CD4-positive, alpha-beta T cell treated with Interleukin-15 for 1 hour (primary cell): ENCODE measurements around the gene PRMT7.

ENCODE experiments used
- DNase-seq: peaks from one replicate; pipeline ENCODE4 v3.0.0-alpha.2; 2020

Gene PRMT7

DNA sequence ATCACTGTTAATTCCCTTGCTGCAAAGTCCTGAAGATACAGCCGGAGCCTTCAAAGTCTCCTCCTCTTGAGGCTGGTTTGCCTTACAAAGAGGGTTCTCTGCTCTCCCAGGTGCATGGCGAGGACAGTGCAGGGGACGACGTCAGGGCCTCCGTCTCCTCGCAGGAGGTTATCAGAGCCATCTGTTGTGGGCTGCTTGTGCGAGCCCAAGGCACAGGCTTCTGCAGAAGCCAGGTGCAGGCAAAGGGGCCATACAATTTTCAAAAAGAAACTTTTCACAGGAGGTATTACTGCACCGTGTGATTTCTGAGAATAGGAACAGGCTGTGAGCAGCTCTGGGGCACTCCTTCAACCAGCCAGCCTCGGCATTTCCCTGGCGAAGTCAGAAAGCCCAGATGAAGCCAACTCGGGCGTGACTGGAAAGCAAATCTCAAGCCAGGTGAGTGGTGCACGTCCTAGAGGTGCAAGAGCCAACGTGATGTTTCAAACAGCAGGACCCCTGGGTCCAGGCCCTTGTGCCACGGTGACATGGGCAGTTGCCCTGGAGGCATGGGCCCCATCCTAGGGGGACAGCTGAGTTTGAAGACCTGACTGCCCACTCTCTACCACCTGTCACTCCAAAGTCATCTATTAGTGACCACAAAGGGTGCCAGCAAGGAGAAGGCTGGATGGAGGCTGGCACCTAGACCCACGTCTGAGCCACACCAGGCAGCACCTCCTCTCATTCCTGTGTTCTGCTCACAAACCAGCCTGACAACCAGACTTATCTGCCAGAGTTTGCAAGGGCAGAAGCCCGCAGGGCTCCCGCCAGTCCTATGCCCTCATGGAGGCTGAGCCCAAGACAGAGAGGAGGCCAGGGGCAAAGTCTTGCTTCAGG is 68.9 kb downstream of the PRMT7 start:
- DNase-seq = no peak

DNA sequence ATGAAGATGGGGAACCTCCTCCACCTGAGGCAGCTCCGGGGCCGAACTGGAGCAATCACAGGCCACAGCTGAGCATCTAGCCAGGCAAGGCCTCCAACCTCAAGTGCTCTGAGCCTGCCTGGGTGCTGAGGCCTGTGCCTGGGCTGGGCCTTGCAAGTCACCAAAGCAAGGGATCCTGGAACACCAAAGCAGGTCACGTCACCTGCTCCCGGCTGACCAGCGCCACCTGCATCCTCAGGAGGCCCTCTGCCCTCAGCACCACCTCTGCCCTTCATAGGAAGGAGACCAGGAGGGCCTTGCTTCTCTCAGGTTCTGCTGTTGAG is 69.5 kb downstream of the PRMT7 start:
- no peak for DNase-seq

DNA sequence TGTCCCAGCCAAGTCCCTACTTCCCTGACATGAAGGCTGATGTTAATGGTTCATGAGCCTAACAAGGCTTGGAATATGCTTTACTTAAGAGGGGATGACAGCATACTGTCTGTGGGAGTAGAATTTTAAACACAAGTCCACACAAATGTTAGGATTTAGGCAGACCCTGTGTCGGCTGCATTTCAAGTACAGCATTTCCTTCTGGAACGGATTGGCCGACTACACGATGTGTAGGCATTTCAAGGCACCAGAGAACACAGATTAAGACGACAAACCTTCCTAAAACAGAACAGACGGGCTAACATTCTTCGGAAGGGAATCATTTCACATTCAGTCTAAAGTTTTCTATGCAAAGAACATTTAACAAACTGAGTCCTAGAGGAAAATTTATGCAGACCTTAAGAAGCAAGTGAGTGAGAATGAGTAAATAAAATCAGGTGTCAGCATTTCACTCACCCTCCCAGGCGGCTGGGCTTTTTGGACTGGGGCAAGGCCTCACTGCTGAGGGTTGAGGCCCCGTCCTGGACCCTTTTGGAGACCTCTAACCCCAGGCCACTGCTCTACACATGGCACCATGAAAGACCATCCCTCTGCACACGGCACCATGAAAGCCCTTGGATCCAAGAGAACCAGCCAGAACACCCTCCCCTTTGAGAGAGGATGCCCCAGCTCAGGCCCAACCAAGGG is 70.0 kb downstream of the PRMT7 start:
- no peak for DNase-seq

DNA sequence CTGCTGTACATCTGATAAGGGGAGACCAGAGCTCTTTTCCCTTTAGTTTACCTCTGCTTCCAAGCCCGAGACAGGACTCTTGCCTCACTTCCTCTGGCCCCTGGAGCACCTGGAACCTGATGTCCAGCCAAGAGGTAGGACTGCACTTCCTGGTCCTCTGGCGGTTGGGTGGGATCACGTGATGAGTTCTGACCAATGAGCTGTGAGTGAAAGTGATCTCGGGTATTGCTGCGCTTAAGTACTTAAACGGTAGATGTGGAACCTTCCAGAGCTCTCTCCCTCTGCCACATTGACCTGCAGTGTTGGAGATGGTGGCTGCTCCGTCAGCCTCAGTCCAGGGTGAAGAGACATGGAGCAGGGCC is 70.5 kb downstream of the PRMT7 start:
- DNase-seq = no peak

DNA sequence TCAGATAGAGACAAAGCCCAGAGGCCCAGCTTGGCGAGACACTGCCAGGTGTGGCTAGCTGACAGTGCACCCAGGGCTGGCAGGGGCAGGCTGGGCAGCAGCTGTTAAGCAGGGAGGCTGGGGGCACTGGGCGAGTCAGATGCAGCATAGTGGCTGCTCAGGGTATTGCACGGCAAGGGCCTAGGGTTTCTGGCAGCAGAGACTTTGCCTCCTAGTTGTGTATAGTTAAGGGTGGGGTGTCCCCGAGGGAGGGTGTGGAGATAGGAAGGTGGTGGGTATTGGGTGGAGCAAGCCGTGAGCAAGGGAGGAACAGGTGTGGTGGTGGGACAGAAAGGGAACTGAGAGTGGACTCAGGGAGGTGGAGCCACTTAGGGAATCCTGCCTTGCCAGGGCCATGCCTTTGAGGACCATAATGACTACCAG is 71.5 kb downstream of the PRMT7 start:
- DNase-seq = no peak

DNA sequence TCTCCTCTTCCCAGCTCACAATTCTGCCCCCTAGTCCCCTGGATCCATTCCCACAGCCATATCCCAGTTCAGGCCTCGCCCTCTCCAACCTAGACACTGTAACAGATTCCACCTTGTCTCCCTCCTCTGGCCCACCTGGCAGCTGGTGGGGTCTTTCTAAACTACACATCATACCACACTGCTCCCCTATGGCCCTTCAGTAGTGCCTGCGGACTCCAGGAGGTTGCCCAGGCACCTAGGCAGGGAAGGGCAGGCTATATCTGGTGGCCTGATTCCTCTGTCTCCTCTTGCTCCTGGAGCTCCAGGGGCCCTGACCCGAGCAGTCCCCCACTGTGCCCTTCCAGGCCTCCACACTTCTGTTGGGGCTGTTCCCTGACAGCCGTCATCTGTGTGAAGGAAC is 73.0 kb downstream of the PRMT7 start:
- DNase-seq = no peak

DNA sequence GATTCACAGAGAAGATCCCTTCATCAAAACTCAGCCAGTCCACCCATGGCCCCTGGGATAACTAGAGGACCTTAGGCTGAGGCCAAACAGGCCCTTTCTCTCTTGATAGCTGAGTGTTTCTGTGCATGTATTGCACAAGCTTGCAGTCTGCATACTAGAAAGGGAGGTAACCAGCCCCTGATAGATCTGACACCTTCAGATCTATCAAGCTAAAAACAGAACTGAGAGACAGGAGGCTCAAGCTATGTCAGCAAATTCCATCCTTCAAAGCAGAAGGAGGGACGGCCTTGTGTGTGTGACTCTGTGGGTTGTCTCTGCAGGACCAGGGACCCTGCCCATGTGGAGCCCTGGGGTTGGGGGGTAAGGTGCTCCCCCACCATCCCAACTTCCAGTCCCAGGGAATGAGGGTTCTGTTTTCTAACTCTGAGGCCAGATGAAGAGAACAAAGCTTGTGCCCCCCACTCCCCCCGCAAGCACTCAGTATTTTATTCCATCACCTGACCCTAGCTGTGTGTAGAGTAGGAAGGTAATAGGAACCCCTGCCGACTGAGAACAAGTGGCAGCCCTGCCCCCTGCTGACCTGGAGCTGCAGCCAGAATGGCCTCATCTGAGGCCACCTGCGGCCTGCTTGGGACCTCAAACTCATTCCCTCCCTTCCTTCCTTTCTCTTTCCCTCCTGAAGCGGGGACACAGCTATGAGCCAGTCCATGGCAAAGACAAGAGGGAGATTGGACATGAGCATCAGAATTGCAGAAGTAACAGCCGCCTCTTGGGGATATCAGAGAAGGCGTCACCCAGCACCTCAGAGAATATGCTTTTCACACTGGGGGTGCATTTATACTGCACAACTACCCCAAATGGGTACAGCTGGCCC is 73.7 kb downstream of the PRMT7 start:
- DNase-seq = no peak

DNA sequence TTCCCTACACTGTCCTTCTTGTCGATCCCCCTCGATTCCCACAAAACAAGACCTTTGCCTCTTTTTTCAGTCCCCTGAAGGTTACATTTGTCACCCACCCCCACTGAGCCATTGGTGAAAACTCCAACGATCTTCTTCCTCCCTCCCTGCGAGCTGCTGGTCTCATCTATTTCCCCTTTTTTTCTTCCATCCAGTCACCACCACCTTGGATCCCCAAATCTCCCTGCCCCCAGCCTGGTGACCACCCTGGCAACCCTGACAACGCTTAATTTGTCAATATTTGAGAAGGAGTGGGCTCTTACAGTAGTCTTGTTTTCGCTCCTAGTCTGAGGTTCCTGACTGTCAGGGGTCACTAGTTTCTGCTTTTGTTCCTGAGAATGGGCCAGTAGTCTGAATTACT is 74.6 kb downstream of the PRMT7 start:
- no peak for DNase-seq

DNA sequence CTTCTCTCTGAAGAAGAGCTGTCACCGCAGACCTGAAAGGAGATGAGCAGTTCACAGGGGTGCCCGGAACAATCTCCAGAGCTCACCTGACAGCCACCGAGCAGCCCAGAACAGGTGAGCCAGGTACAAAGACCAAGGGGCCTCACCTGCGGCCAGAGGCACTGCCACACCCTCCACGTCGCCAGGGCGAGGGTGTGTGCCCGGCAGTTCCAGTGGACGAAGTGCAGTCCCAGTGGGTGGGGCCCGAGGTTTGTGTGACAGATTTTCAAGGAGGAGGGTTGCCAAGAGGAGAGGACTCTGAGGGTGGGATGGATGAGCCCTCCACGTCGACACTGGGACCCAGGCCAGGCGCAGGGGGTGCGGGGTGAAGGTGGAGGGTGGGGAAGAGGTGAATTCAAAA is 75.8 kb downstream of the PRMT7 start:
- DNase-seq = no peak

DNA sequence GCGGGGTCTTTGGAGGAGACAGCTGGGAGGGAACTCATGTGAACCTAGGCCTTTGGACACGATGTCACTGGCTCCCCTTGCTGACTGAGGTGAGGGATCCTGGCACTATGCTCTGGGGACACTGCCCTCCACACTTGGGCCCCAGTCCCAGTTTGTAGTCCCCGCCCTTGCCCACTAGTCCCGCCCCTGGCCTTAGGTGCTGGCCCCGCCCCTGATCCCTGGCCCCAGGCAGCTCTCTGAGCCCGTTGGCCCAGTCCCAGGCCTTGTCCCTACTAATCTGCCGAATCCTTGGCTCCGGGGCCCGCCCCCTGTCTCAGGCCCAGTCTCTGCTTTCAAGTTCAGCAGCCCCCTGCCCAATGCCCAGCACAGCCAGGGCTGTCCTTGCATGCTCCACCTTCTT is 76.5 kb downstream of the PRMT7 start:
- DNase-seq = no peak

DNA sequence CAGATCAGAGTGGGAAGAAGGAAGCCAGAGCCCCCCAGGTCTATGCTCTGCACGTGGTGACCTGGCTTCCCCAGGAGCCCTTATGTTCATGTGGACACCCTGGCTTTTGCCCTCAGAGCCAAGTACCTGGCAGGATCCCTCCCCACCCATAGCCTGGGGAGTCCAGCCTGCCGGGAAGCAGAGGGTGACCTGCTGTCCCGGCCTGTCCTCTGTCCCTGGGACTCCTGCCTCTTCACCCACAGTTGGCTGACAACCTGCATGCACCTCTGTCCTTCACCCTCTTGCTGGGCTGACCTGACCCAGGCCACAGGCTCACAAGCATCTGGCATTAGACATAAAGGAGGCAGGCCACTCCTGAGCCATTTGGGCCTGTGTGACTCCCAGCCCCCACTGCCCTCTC is 77.3 kb downstream of the PRMT7 start:
- no peak for DNase-seq

DNA sequence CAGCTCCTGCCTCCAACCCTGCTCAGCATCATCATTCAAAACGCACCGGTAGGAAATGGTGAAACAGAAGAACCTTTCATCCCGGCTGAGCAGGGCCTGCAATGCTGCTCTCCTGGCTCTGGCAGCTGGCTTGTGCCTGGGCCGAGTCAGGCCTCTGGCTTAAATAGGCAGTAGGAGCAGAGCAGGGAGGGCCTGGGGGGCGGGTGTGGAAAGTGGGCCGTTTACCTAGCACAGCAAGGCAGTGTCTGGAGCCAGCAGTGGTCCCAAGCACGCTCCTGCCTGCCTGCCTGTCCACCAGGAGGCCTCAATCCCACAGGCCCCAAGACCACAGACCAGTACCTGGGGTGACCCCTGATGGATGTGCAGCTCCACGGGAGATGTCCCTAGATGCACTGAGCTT is 78.2 kb downstream of the PRMT7 start:
- DNase-seq = no peak

DNA sequence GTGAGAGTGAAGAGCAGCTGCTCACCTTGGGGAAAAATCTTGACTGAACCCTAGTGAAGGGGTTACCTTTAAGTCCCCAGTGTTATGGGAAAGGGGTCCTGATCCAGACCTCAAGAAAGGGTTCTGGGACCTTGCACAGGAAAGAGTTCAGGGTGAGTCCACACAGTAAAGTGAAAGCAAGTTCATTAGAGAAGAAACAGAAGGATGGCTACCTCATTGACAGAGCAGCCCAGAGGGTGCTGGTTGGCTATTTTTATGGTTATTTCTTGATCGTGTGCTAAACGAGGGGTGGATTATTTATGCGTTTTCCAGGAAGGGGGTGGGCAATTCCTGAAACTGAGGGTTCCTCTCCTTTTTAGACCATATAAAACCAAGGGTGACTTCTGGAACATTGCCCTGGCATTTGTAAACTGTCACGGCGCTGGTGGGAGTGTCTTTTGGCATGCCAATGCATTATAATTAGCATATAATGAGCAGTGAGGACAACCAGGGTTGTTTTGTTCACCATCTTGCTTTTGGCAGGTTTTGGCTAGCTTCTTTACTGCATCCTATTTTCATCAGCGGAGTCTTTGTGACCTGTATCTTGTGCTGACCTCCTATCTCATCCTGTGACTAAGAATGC is 79.0 kb downstream of the PRMT7 start:
- DNase-seq = no peak

DNA sequence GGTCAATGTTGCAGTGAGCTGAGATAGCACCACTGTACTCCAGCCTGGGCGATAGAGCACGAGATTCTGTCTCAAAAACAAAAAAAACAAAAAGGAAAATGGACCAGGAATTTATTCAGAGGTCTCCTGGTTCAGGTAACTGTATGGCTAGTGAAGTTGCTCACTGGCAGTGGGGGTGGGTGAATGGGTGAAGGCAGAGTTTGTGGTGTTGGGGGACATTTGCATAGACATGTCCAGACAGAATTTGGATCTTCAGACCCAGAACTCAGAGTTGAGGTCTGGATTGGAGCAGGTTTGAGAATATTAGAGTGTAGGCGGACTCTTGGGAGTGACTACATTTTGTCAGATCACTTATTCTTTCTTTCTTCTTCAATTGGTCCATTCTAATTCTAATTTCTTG is 82.5 kb downstream of the PRMT7 start:
- no peak for DNase-seq

DNA sequence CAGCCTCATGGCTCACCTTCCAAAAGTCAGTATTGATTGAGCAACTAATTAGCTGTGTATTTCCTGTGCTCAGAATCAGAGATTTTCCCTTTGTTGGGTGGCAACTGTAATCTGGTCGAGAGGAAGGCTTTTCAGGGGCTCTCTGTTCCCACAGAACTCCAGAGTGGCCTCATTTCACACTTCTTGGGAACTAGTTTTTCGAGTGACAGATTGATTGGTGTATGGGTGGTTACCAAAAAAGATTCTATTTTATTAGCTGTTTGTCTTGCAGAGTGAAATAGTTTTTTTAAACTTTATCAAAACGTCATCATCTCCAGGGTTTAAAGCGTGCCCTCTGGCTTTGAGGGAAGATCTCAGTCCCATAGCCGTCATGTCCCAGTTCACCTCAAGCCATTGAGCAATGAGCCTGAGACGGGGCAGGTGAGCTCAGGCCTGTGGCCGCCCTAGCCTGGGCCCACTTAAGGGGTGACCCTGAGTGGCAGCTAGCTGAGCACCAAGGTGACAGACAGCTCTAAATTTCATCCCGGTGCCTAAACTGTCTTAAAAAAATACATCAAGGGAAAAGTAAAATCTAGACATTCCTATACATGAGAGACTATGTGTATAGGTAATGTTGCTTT is 84.5 kb downstream of the PRMT7 start:
- no peak for DNase-seq

DNA sequence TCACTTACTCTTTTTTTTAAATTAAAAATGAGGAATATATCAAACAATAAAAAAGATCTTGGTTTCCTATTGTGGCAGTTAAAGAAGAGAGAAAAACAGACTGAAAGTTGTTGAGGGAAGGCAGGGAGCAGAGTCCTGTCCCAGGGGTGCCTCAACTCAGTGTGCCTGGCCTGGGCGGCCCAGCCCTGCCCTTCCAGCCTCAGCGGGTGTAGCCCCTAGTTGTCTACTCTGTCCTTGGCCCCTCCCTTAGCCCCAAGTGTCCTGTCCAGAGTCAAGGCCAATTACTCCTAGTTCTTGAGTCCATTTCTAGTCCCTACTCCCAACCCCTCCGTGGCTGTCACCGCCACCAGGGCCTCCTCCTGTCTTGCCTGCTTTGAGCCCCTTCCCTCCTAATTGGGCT is 85.0 kb downstream of the PRMT7 start:
- no peak for DNase-seq

DNA sequence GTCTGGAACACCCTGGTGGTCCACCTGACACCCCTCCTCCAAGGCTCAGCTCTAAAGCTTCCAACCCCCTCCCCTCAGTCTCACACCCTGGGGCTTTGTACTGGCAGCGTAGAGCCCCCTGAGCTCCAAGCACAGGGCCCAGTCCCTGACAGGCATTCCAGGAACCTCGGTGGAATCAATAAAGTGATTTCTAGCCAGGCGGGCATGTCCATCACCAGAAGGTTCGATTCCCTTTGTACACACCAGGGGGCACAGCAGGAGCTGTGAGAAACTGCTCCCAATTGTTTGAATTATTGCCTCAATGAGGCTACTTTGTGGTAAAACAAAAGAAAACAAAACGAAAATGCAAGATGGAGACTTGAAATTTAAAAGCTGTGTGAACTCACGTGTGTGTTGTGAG is 85.7 kb downstream of the PRMT7 start:
- DNase-seq = peak; percentile 47

DNA sequence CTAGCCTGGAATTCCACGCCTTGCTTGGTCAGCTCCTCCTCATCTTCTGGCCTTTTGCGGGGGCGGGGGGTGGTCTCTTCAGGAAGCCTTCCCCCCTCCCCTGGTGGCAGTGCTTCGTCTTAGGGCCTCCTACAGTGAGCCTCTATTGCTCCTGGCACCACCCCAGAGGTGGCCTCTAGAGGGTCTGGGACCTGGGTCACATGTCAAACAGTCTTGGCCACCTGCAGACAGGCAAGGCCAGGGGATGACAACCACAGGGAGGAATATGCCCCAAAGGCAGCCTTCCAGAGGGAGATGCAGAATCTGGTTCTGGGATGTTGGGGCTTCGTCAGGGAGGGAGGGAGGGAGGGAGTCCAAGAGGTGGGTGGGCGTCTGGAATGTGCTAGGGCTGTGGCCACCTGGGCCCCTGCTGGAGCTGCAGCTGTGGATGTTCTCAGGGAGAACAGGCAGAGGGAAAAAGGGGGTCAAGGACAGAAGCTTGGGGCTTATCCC is 86.9 kb downstream of the PRMT7 start:
- no peak for DNase-seq

DNA sequence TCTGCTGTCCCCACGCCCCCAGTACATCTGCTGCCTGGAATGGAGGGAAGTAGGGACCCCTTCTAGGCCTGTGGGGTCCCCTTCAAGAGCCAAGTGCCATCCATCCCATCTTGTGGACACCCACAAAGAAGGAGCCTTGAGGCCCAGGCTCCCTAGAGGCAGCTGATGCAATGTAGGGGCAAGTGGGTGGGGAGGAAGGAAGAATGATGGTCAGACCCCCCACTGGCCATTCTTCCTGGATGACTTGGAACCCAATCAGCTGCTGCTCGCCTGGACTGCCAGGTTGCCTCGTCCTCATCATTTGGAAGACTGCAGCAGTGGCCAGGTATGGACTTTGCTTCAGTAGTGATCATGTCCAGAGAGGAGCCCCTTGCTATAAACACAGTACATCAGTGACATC is 88.6 kb downstream of the PRMT7 start:
- no peak for DNase-seq

DNA sequence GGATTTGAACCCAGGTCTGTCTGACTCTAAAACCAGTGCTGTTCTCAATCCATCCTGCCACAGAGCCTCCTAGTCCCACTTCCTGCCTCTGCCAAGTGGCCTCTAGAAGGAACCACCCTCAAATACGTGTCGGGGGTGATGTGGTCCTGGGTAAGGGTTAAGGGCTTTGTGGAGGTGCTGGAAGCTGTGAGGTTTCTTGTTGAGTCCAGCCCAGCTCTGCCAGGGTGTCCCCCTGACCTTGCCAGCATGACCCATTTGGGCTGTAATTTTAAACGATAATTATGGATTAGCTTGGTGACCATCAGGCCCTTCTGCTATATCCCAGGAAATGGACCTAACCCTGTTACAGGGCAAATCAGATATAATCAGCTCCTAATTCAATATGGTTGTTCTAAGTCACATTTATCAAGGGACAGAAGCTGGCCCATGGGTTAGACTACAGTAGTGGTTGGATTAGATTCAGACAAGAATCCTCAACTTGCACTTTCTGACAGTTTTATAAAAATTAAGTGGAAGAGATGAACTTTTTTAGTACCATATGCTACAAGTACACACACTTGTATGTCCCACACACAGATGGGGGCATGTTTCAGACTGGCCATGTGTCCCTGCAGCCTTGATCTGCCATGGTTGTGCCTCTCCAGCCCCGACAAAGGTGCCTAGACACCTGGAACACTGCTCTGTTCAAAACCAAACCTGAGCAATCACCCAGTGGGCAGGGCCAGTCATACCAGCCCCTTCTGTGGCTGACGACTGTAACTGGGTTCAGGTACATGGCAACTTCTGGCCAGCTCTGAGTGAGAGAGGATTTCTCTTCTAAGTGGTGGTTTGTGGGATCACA is 89.5 kb downstream of the PRMT7 start:
- no peak for DNase-seq

DNA sequence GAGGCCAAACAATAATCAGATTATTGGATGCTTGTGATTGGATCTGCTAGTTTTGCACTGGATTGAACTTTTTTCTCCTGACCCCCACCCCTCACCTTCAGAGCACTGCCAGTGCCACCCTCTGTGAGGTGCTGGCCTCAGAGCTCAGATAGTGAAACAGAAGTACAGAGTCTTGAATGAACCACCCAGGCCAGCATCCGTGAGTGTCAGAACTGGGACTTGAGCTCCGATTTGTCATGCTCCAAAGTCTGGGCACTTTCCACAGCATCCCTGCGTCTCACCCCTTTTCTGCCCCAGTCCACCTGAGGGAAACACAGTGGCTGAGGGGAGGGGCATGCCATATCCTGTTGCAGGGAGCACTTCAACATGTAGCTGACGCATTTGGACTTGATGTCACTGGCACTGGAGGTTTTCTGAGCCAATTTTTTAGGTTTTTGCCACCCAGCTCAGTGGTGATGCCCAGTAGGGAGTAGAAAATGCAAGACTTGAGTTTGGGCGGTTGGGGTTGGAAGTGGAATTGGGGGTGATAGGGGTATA is 90.2 kb downstream of the PRMT7 start:
- no peak for DNase-seq
